ENCODE measurements around the gene ALOX15.

- TF ChIP-seq POLR2A (IDR thresholded peaks at IDR 0.05; ENCODE audit: low read length), result no peak
- no peak for TF ChIP-seq GATA1 (IDR thresholded peaks at IDR 0.05; ENCODE audit: low read depth, low read length)
Measured at GRCh38 chr17:4648741-4649140, 7.3 kb upstream of the ALOX15 start.

All from erythroblast (primary cell).